Panc1 (cell line): ENCODE results near the gene FOLR3.

Experiments
- POLR2AphosphoS5 ChIP-seq: IDR thresholded peaks from 2 replicates; pipeline ENCODE4 v1.6.1; 2012; ENCODE audit warnings: mild to moderate bottlenecking, low read depth, low read length, moderate library complexity
- SIN3A ChIP-seq: IDR thresholded peaks from 2 replicates; pipeline ENCODE4 v1.6.1; 2012; ENCODE audit warnings: low read depth, mild to moderate bottlenecking, low read length, moderate library complexity, borderline replicate concordance; ENCODE audit not compliant: insufficient read depth
- TCF7L2 ChIP-seq: IDR thresholded peaks from 2 replicates; pipeline ENCODE4 v1.6.1; 2011; ENCODE audit warnings: mild to moderate bottlenecking, low read depth, low read length, inconsistent platforms
- TF ChIP-seq, protein P1 (sequence below): fragments of 450-650 bp; IDR thresholded peaks from 2 replicates; pipeline ENCODE4 v1.5.1; 2017; ENCODE audit warnings: mild to moderate bottlenecking
- TF ChIP-seq, protein P2 (sequence below), 2 experiments: IDR thresholded peaks; 2 replicates each; pipeline ENCODE4 v1.6.1; 2011 to 2012; ENCODE audit warnings: low read depth in 2 of 2, control low read depth in 1 of 2, low read length in 1 of 2, mild to moderate bottlenecking in 1 of 2, moderate library complexity in 1 of 2; ENCODE audit not compliant: insufficient read depth in 1 of 2

DNA sequence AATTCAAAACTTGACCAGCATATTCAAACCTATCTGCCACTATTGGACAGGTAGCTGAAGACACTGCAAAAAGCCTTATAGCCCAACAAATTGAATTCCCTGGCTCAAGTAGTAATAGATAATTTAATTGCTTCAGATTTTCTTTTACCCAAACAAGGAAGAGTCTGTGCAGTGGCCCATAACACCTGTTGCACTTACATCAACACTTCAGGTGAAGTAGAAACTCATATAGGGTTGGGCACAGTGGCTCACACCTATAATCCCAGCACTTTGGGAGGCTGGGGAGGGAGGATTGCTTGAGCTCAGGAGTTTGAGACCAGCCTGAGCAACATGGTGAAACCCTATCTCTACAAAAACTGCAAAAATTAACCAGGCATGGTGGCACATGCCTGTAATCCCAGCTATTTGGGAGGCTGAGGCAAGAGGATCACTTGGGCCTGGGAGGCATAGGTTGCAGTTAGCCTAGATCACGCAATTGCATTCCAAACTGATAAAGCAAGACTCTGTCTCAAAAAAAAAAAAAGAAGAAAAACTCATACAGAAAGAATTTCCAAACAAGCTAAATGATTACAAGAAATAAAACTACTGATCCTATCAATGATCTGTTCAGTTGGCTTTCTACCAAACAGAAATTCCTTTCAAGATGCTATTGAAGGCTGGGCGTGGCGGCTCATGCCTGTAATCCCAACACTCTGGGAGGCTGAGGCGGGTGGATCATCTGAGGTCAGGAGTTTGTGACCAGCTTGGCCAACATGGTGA is 9.5 kb downstream of the FOLR3 start:
- TF ChIP-seq, protein P1, sequence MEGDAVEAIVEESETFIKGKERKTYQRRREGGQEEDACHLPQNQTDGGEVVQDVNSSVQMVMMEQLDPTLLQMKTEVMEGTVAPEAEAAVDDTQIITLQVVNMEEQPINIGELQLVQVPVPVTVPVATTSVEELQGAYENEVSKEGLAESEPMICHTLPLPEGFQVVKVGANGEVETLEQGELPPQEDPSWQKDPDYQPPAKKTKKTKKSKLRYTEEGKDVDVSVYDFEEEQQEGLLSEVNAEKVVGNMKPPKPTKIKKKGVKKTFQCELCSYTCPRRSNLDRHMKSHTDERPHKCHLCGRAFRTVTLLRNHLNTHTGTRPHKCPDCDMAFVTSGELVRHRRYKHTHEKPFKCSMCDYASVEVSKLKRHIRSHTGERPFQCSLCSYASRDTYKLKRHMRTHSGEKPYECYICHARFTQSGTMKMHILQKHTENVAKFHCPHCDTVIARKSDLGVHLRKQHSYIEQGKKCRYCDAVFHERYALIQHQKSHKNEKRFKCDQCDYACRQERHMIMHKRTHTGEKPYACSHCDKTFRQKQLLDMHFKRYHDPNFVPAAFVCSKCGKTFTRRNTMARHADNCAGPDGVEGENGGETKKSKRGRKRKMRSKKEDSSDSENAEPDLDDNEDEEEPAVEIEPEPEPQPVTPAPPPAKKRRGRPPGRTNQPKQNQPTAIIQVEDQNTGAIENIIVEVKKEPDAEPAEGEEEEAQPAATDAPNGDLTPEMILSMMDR, result no peak
- TF ChIP-seq POLR2AphosphoS5, result no peak
- TF ChIP-seq, protein P2, sequence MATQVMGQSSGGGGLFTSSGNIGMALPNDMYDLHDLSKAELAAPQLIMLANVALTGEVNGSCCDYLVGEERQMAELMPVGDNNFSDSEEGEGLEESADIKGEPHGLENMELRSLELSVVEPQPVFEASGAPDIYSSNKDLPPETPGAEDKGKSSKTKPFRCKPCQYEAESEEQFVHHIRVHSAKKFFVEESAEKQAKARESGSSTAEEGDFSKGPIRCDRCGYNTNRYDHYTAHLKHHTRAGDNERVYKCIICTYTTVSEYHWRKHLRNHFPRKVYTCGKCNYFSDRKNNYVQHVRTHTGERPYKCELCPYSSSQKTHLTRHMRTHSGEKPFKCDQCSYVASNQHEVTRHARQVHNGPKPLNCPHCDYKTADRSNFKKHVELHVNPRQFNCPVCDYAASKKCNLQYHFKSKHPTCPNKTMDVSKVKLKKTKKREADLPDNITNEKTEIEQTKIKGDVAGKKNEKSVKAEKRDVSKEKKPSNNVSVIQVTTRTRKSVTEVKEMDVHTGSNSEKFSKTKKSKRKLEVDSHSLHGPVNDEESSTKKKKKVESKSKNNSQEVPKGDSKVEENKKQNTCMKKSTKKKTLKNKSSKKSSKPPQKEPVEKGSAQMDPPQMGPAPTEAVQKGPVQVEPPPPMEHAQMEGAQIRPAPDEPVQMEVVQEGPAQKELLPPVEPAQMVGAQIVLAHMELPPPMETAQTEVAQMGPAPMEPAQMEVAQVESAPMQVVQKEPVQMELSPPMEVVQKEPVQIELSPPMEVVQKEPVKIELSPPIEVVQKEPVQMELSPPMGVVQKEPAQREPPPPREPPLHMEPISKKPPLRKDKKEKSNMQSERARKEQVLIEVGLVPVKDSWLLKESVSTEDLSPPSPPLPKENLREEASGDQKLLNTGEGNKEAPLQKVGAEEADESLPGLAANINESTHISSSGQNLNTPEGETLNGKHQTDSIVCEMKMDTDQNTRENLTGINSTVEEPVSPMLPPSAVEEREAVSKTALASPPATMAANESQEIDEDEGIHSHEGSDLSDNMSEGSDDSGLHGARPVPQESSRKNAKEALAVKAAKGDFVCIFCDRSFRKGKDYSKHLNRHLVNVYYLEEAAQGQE (IDR thresholded peaks at IDR 0.05; ENCODE audit: insufficient read depth in 1 of 2, low read depth in 2 of 2, low read length in 1 of 2), result no peak
- no peak for TF ChIP-seq SIN3A
- no peak for TF ChIP-seq TCF7L2
